Mesendoderm (in vitro differentiated cells): Measurements from ENCODE around the gene MAFF.

Source experiments
- DNase-seq: peaks from one replicate; pipeline ENCODE4 v3.0.0; 2013
- H2AK5ac ChIP-seq: 2 replicates; pipeline ENCODE4 v1.6.1; 2013; ENCODE audit warnings: low read length, inconsistent platforms
- H2BK120ac ChIP-seq: 2 replicates; pipeline ENCODE4 v1.6.1; 2013; ENCODE audit warnings: low read depth, mild to moderate bottlenecking, low read length, moderate library complexity, mixed read lengths
- H2BK15ac ChIP-seq: replicated peaks from 2 replicates; pipeline ENCODE4 v1.6.1; 2013; ENCODE audit warnings: low read depth, mild to moderate bottlenecking, moderate library complexity
- H2BK5ac ChIP-seq: 2 replicates; pipeline ENCODE4 v1.6.1; 2013; ENCODE audit warnings: low read length, inconsistent platforms
- H3K18ac ChIP-seq: 2 replicates; pipeline ENCODE4 v1.6.1; 2013; ENCODE audit warnings: mild to moderate bottlenecking, low read length, mixed read lengths
- H3K23ac ChIP-seq: one replicate; pipeline ENCODE4 v1.6.1; 2013; ENCODE audit warnings: low read length
- H3K27ac ChIP-seq: 2 replicates; pipeline ENCODE4 v1.5.1; 2013; ENCODE audit warnings: low read depth, mild to moderate bottlenecking, inconsistent platforms, low read length, moderate library complexity
- H3K27me3 ChIP-seq: 2 replicates; pipeline ENCODE4 v1.6.1; 2013; ENCODE audit warnings: low read length, control low read depth, mild to moderate bottlenecking, inconsistent platforms; ENCODE audit not compliant: insufficient read depth, poor library complexity
- H3K36me3 ChIP-seq: 2 replicates; pipeline ENCODE4 v1.6.1; 2013; ENCODE audit warnings: low read length, inconsistent platforms; ENCODE audit not compliant: control insufficient read depth, insufficient read depth
- H3K4ac ChIP-seq: one replicate; pipeline ENCODE4 v1.6.1; 2013; ENCODE audit warnings: low read depth, mild to moderate bottlenecking, low read length, moderate library complexity
- H3K4me1 ChIP-seq: 2 replicates; pipeline ENCODE4 v1.6.1; 2013; ENCODE audit warnings: low read depth, low read length, inconsistent platforms; ENCODE audit not compliant: control insufficient read depth
- H3K4me2 ChIP-seq: 2 replicates; pipeline ENCODE4 v1.6.1; 2013; ENCODE audit warnings: low read length
- H3K4me3 ChIP-seq: 2 replicates; pipeline ENCODE4 v1.5.1; 2013; ENCODE audit warnings: mild to moderate bottlenecking, low read length
- H3K56ac ChIP-seq: one replicate; pipeline ENCODE4 v1.6.1; 2013; ENCODE audit warnings: low read length
- H3K79me1 ChIP-seq: 2 replicates; pipeline ENCODE4 v1.6.1; 2013; ENCODE audit warnings: low read length, inconsistent platforms
- H3K79me2 ChIP-seq: 2 replicates; pipeline ENCODE4 v1.6.1; 2013; ENCODE audit warnings: mild to moderate bottlenecking, low read length; ENCODE audit not compliant: control insufficient read depth, insufficient read depth
- H3K9ac ChIP-seq: 2 replicates; pipeline ENCODE4 v1.6.1; 2013; ENCODE audit warnings: low read length, inconsistent platforms
- H4K5ac ChIP-seq: one replicate; pipeline ENCODE4 v1.6.1; 2013; ENCODE audit warnings: low read length
- H4K8ac ChIP-seq: one replicate; pipeline ENCODE4 v1.6.1; 2013; ENCODE audit warnings: low read depth, mild to moderate bottlenecking, control low read depth, low read length, moderate library complexity
- WGBS: extraction: QIAGEN DNeasy Blood & Tissue Kit; methylation state at CpG from one replicate; pipeline ENCODE4 v1.1.7; 2013; ENCODE audit warnings: low lambda C conversion rate, missing lambda C conversion rate; ENCODE audit not compliant: insufficient coverage; ENCODE audit errors: extremely low coverage; 5-methylcytosine and 5-hydroxymethylcytosine counted together

Gene MAFF

DNA sequence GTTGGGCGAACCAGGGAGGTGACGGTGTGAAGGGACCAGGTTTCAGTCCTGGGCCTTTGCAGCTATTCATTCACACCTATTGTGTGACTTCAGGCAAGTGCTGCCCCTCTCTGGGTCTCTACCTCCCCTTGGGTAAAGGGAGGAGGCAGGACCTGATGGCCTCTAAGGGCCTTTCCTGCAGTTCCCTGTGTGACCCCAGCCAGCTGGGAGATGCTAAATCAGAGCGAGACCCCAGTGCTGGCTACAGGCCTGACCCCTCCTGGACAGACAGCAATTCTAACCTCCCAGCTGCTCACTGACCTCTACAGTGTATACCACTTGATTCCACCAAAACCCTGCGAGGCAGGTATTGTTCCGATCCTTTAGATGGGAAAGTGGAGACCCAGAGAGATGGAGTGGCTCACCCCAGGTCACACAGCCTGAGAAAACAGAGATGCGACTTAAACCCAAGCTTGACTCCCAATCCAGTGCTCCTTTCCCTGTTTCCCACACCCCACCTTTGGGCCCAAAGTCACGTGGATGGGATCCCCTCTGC, 6.2 kb downstream of the MAFF start:
- no peak overlapping the region for H2AK5ac ChIP-seq
- DNase-seq: peak; percentile 62
- no peak overlapping the region for H3K18ac ChIP-seq
- no peak overlapping the region for H3K4me2 ChIP-seq
- H3K27ac ChIP-seq: no peak overlapping the region
- H3K4me3 ChIP-seq: no peak overlapping the region
- no peak overlapping the region for H4K8ac ChIP-seq
- no peak overlapping the region for H3K23ac ChIP-seq
- H3K79me1 ChIP-seq: peaks cover 4% of the 10 kb centered on the region
- H3K36me3 ChIP-seq: no peaks in the 10 kb centered on the region
- peaks cover 3% of the 10 kb centered on the region for H3K4me1 ChIP-seq
- no CpG with 5 or more reads among the region's 7 CpGs for WGBS
- no peak overlapping the region for H3K56ac ChIP-seq
- no peaks in the 10 kb centered on the region for H3K79me2 ChIP-seq
- H3K27me3 ChIP-seq: no peaks in the 10 kb centered on the region
- no peak overlapping the region for H2BK120ac ChIP-seq
- H3K4ac ChIP-seq: no peak overlapping the region
- H2BK15ac ChIP-seq: no peak overlapping the region
- no peak overlapping the region for H3K9ac ChIP-seq
- H4K5ac ChIP-seq: no peak overlapping the region
- no peak overlapping the region for H2BK5ac ChIP-seq

DNA sequence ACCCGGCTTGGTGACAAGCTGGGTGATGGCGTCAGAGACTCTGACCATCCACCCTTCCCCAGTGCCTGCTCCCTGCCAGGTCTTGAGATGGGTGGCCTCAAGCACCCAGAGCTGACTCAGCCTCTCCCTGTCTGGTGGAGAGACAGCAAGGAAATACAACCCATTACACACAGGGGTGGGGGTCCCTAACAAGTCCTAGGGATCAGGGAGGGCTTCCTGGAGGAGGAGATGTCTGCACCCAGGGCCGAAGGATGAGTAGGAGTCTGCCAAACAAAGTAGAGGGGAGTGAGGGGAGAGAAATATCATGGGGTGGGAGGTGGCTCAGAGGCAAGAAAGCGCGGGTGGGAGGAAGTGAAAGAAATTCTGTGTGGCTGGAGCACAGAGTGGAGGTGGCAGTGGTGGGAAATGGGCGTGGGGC, 6.8 kb downstream of the MAFF start:
- Histone ChIP-seq H3K9ac (no peak overlapping the region), H3K23ac (no peak overlapping the region), H4K5ac (no peak overlapping the region), H3K4me3 (no peak overlapping the region), H3K36me3 (no peaks in the 10 kb centered on the region), H3K18ac (no peak overlapping the region), H3K27me3 (peaks cover under 1% of the 10 kb centered on the region), H2BK15ac (no peak overlapping the region), H2BK120ac (no peak overlapping the region), H3K4me1 (no peaks in the 10 kb centered on the region), H3K27ac (no peak overlapping the region), H3K79me2 (no peaks in the 10 kb centered on the region), H3K79me1 (peaks cover 4% of the 10 kb centered on the region), H4K8ac (no peak overlapping the region), H2BK5ac (no peak overlapping the region), H3K56ac (no peak overlapping the region), H2AK5ac (no peak overlapping the region), H3K4ac (no peak overlapping the region), H3K4me2 (no peak overlapping the region)
- no peak for DNase-seq
- WGBS: no CpG with 5 or more reads among the region's 6 CpGs

DNA sequence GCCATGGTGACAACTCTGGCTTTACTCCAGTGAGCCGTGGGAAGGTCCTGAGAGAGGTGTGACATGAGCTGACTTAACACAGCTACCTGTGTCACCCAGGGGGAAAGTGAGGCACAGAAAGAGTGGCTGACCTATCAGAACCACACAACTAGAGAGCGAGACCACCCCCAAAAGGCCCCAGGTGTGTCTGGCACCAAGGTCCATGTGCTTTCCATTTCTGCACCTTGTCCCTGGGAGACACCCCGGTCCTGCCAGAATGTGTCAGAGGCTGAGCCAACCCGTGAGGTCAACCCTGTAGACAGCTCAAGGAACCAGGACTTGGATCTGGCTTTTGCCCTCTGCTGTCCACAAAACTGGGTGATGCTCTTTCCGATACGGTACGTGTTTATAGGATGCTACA, 9.8 kb downstream of the MAFF start:
- Histone ChIP-seq H2BK15ac (no peak overlapping the region), H3K36me3 (no peaks in the 10 kb centered on the region), H3K4me2 (no peak overlapping the region), H3K4me1 (no peaks in the 10 kb centered on the region), H2BK5ac (no peak overlapping the region), H3K56ac (no peak overlapping the region), H3K4me3 (no peak overlapping the region), H4K8ac (no peak overlapping the region), H3K18ac (no peak overlapping the region), H3K79me1 (no peaks in the 10 kb centered on the region), H4K5ac (no peak overlapping the region), H3K23ac (no peak overlapping the region), H3K27ac (no peak overlapping the region), H3K27me3 (peaks cover 4% of the 10 kb centered on the region), H2AK5ac (no peak overlapping the region), H3K79me2 (no peaks in the 10 kb centered on the region), H3K4ac (no peak overlapping the region), H2BK120ac (no peak overlapping the region), H3K9ac (no peak overlapping the region)
- DNase-seq: no peak
- WGBS: no CpG with 5 or more reads among the region's 7 CpGs

DNA sequence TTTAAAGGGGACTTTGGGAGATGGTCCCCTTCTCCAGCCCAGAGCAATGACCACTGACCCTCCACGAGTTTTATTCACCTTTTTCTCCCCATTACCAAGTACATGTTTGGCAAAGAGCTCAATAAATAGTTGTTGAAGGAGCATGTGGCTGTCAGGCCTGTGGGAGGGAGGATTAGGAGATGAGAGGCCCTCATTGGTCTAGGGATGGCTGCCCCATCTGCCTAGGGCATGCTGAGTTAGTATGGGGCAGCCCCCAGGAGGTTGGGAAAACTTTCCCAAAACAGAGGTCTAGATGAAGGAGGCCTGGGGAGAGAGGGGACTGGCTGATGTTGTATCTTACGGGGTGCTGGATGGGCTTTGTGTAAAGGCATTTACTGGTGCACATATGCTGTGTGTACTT, 10.6 kb downstream of the MAFF start:
- Histone ChIP-seq H3K9ac (no peak overlapping the region), H3K27ac (no peak overlapping the region), H3K27me3 (peaks cover 4% of the 10 kb centered on the region), H3K36me3 (no peaks in the 10 kb centered on the region), H3K4me2 (no peak overlapping the region), H3K23ac (no peak overlapping the region), H3K79me2 (no peaks in the 10 kb centered on the region), H3K18ac (no peak overlapping the region), H2BK5ac (no peak overlapping the region), H3K79me1 (no peaks in the 10 kb centered on the region), H3K4ac (no peak overlapping the region), H4K5ac (no peak overlapping the region), H3K4me1 (no peaks in the 10 kb centered on the region), H4K8ac (no peak overlapping the region), H2AK5ac (no peak overlapping the region), H2BK120ac (no peak overlapping the region), H2BK15ac (no peak overlapping the region), H3K4me3 (no peak overlapping the region), H3K56ac (no peak overlapping the region)
- WGBS: no CpG with 5 or more reads among the region's 2 CpGs
- DNase-seq: no peak

DNA sequence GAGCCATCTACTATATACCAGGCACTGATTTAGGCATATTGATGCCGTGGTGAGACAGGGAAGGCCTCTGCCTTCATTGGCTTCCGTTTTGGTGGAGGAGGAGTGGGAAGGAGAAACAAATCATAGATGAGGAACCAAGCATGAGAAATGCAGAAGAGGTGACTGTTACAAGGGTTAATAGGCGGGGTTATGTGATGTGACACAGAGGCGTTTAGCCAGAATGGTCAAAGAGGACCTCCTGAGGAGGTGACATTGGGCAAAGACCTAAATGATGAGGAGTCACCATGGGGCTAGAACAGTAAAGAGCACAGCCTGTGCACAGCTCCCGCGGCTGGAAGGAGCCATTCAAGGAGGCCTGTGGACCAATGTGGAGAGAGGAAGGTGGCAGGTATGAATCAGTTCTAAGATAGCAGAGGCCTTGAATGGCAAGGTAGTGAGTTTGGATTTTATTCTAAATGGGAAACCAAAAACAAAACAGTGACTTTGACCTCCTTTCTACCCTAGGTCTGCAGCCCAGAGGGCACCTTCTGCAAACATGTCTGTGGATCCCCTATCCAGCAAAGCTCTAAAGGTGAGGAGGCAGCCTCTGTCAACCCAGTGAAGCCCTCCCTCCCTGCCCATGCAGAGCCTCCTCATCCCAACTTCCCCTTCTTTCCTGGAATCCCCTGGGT, 11.7 kb downstream of the MAFF start:
- H3K27me3 ChIP-seq: peaks cover 4% of the 10 kb centered on the region
- no peak overlapping the region for H3K9ac ChIP-seq
- H3K36me3 ChIP-seq: no peaks in the 10 kb centered on the region
- no peak overlapping the region for H2BK5ac ChIP-seq
- H2AK5ac ChIP-seq: no peak overlapping the region
- no peak overlapping the region for H2BK120ac ChIP-seq
- no peak overlapping the region for H3K4ac ChIP-seq
- H3K27ac ChIP-seq: no peak overlapping the region
- H3K18ac ChIP-seq: no peak overlapping the region
- WGBS: no CpG with 5 or more reads among the region's 6 CpGs
- no peaks in the 10 kb centered on the region for H3K4me1 ChIP-seq
- no peak overlapping the region for H4K8ac ChIP-seq
- H3K4me2 ChIP-seq: no peak overlapping the region
- H3K56ac ChIP-seq: no peak overlapping the region
- H4K5ac ChIP-seq: no peak overlapping the region
- H3K23ac ChIP-seq: no peak overlapping the region
- H2BK15ac ChIP-seq: no peak overlapping the region
- H3K79me2 ChIP-seq: no peaks in the 10 kb centered on the region
- no peak for DNase-seq
- H3K79me1 ChIP-seq: no peaks in the 10 kb centered on the region
- no peak overlapping the region for H3K4me3 ChIP-seq

DNA sequence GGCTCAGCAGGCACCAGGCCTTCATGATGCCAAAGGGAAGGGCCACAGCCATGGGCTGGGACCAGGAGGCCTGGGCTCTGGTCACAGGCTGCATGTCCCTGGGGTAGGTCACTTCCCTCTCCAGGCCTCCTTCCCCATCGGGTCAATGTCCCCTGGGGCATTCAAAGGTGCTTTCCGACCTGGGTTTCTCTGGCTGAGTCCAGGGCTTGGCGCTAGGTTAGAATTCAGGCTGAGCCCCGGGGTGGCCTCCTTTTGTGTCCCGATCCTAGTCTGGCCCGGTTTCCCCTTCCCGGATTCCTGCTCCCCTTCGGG, 12.2 kb downstream of the MAFF start:
- Histone ChIP-seq H3K79me1 (no peaks in the 10 kb centered on the region), H3K79me2 (no peaks in the 10 kb centered on the region), H3K27ac (no peak overlapping the region), H4K8ac (no peak overlapping the region), H2BK15ac (no peak overlapping the region), H2BK120ac (no peak overlapping the region), H3K4ac (no peak overlapping the region), H3K4me2 (no peak overlapping the region), H4K5ac (no peak overlapping the region), H3K23ac (no peak overlapping the region), H3K56ac (no peak overlapping the region), H3K9ac (no peak overlapping the region), H3K36me3 (no peaks in the 10 kb centered on the region), H3K4me1 (peaks cover 2% of the 10 kb centered on the region), H2BK5ac (no peak overlapping the region), H3K4me3 (no peak overlapping the region), H3K27me3 (peaks cover 4% of the 10 kb centered on the region), H3K18ac (no peak overlapping the region), H2AK5ac (no peak overlapping the region)
- DNase-seq: no peak
- WGBS: no CpG with 5 or more reads among the region's 8 CpGs
